ENCODE data around the gene TNC. TPM values are rescaled to one million over a fixed set of nuclear protein-coding genes. Genes with fewer than 3 reads are reported as not detected.

The TNC gene
- total RNA-seq, 1 donor from 2014 or later = 289 TPM

- DNase-seq (ENCODE audit: low read depth) = no peak
- TF ChIP-seq CTCF (IDR thresholded peaks at IDR 0.05; ENCODE audit: insufficient read depth, low read length, poor library complexity, severe bottlenecking) = no peak
- Histone ChIP-seq H3K36me3 (ENCODE audit: control insufficient read depth, insufficient read depth, low read length) (no peaks in the 10 kb centered on the region), H3K27me3 (ENCODE audit: control insufficient read depth, insufficient read depth, low read length) (no peaks in the 10 kb centered on the region), H3K4me3 (ENCODE audit: low read depth, low read length) (no peak overlapping the region)
These were observed 131.9 kb downstream of the TNC start for GRCh38 chr9:114985959-114986501.

- DNase-seq (ENCODE audit: low read depth) = no peak
- TF ChIP-seq CTCF (IDR thresholded peaks at IDR 0.05; ENCODE audit: insufficient read depth, low read length, poor library complexity, severe bottlenecking) = no peak
- H3K27me3 ChIP-seq (ENCODE audit: control insufficient read depth, insufficient read depth, low read length) = no peaks in the 10 kb centered on the region
- H3K4me3 ChIP-seq (ENCODE audit: low read depth, low read length) = no peak overlapping the region
- H3K36me3 ChIP-seq (ENCODE audit: control insufficient read depth, insufficient read depth, low read length) = no peaks in the 10 kb centered on the region
These were observed 136.9 kb downstream of the TNC start for GRCh38 chr9:114981063-114981462.

GRCh38 chr9:114973216-114973615 lies 144.7 kb downstream of the TNC start:
- no peak for TF ChIP-seq CTCF (IDR thresholded peaks at IDR 0.05; ENCODE audit: insufficient read depth, low read length, poor library complexity, severe bottlenecking)
- H3K27me3 ChIP-seq (ENCODE audit: control insufficient read depth, insufficient read depth, low read length) = no peaks in the 10 kb centered on the region
- no peak for DNase-seq (ENCODE audit: low read depth)
- H3K36me3 ChIP-seq (ENCODE audit: control insufficient read depth, insufficient read depth, low read length) = no peaks in the 10 kb centered on the region
- no peak overlapping the region for H3K4me3 ChIP-seq (ENCODE audit: low read depth, low read length)

- H3K27me3 ChIP-seq (ENCODE audit: control insufficient read depth, insufficient read depth, low read length) = no peaks in the 10 kb centered on the region
- no peak for DNase-seq (ENCODE audit: low read depth)
- no peak overlapping the region for H3K4me3 ChIP-seq (ENCODE audit: low read depth, low read length)
- H3K36me3 ChIP-seq (ENCODE audit: control insufficient read depth, insufficient read depth, low read length) = no peaks in the 10 kb centered on the region
- no peak for TF ChIP-seq CTCF (IDR thresholded peaks at IDR 0.05; ENCODE audit: insufficient read depth, low read length, poor library complexity, severe bottlenecking)
These were observed 145.3 kb downstream of the TNC start for GRCh38 chr9:114972510-114973136.

Other genes starting within 250 kb of the TNC start
- not detected in 2 replicates for gene TNFSF8, start 187.6 kb downstream of the TNC start, total RNA-seq

Data from kidney epithelial cell (primary cell).